GM23338 (cell line): ENCODE measurements around the gene GPR156. TPM values are rescaled to one million over a fixed set of nuclear protein-coding genes. Genes with fewer than 3 reads are reported as not detected.

Experiments
- ATAC-seq: fragments of 200-7000 bp; cut with Tn5 transposase; 3 replicates; pipeline ENCODE4 v1.9.1; 2020
- DNase-seq: peaks from one replicate; pipeline ENCODE4 v3.0.0-alpha.2; 2015; ENCODE audit warnings: low spot score
- H2AFZ ChIP-seq: fragments of 200-600 bp; sonication (generic); 2 replicates; pipeline ENCODE4 v1.8.0; 2016; ENCODE audit warnings: antibody characterized with exemption, mild to moderate bottlenecking, moderate library complexity
- H3F3A ChIP-seq: fragments of 200-600 bp; sonication (generic); replicated peaks from 2 replicates; pipeline ENCODE4 v1.8.0; 2017; ENCODE audit warnings: antibody characterized with exemption, mixed run types, low read depth
- H3K27ac ChIP-seq: fragments of 200-600 bp; sonication (generic); 2 replicates; pipeline ENCODE4 v1.6.1; 2016; ENCODE audit warnings: low read depth
- H3K27me3 ChIP-seq: fragments of 200-600 bp; sonication (generic); 2 replicates; pipeline ENCODE4 v1.8.0; 2016; ENCODE audit warnings: mild to moderate bottlenecking, mixed run types, moderate library complexity; ENCODE audit not compliant: insufficient read depth
- H3K36me3 ChIP-seq: fragments of 200-600 bp; sonication (generic); 2 replicates; pipeline ENCODE4 v1.8.0; 2016; ENCODE audit warnings: mild to moderate bottlenecking; ENCODE audit not compliant: insufficient read depth
- H3K4me1 ChIP-seq: fragments of 200-600 bp; sonication (generic); 2 replicates; pipeline ENCODE4 v1.8.0; 2016; ENCODE audit warnings: mild to moderate bottlenecking, moderate library complexity; ENCODE audit not compliant: insufficient read depth
- H3K4me2 ChIP-seq: fragments of 200-600 bp; sonication (generic); 2 replicates; pipeline ENCODE4 v1.7.1; 2017; ENCODE audit warnings: mixed run types
- H3K4me3 ChIP-seq: fragments of 200-600 bp; sonication (generic); 2 replicates; pipeline ENCODE4 v1.6.1; 2016; ENCODE audit warnings: mixed run types
- H3K79me2 ChIP-seq: fragments of 200-600 bp; sonication (generic); replicated peaks from 2 replicates; pipeline ENCODE4 v1.8.0; 2017; ENCODE audit warnings: mild to moderate bottlenecking; ENCODE audit not compliant: insufficient read depth
- H3K9me2 ChIP-seq: fragments of 200-600 bp; sonication (generic); 2 replicates; pipeline ENCODE4 v1.8.0; 2017; ENCODE audit not compliant: insufficient read depth
- H4K20me1 ChIP-seq: fragments of 200-600 bp; sonication (generic); replicated peaks from 2 replicates; pipeline ENCODE4 v1.8.0; 2017; ENCODE audit warnings: mild to moderate bottlenecking; ENCODE audit not compliant: insufficient read depth
- H3K27ac Mint-ChIP-seq: 2 replicates; pipeline ENCODE4 v1.8.0; 2020; ENCODE audit warnings: inconsistent platforms, mild to moderate bottlenecking, moderate library complexity, mixed read lengths
- H3K27me3 Mint-ChIP-seq: 3 replicates; pipeline ENCODE4 v1.8.0; 2022; ENCODE audit warnings: low read depth, mild to moderate bottlenecking, moderate library complexity, mixed read lengths, inconsistent platforms; ENCODE audit not compliant: insufficient read depth, poor library complexity
- H3K36me3 Mint-ChIP-seq: 3 replicates; pipeline ENCODE4 v1.8.0; 2021; ENCODE audit warnings: low read depth, mild to moderate bottlenecking, inconsistent platforms, moderate library complexity, mixed read lengths
- H3K4me1 Mint-ChIP-seq: 3 replicates; pipeline ENCODE4 v1.8.0; 2020; ENCODE audit warnings: mild to moderate bottlenecking, inconsistent platforms, mixed read lengths
- H3K4me3 Mint-ChIP-seq: 3 replicates; pipeline ENCODE4 v1.8.0; 2021; ENCODE audit warnings: moderate library complexity, mild to moderate bottlenecking, inconsistent platforms, mixed read lengths
- H3K9me3 Mint-ChIP-seq: 3 replicates; pipeline ENCODE4 v1.8.0; 2020; ENCODE audit warnings: moderate library complexity, mild to moderate bottlenecking, inconsistent platforms, mixed read lengths
- CREB1 ChIP-seq: fragments of 250-450 bp; sonication (Bioruptor Pico); IDR thresholded peaks from 2 replicates; pipeline ENCODE4 v1.5.0; 2020; ENCODE audit warnings: low read depth, mild to moderate bottlenecking, moderate library complexity
- CTCF ChIP-seq, 2 experiments: fragments of 200-600 bp in 1 of 2; sonication (generic) in 1 of 2; conservative IDR thresholded peaks; 2 replicates each; pipeline versions ENCODE4 v1.5.1 to v1.6.1; 2016 to 2017; ENCODE audit warnings: antibody characterized with exemption in 2 of 2, low read depth in 2 of 2, mild to moderate bottlenecking in 2 of 2, moderate library complexity in 1 of 2
- ETS1 ChIP-seq: IDR thresholded peaks from 2 replicates; pipeline ENCODE4 v1.6.1; 2016; ENCODE audit warnings: antibody characterized with exemption
- EZH2 ChIP-seq: fragments of 200-600 bp; sonication (generic); IDR thresholded peaks from one replicate; pipeline ENCODE4 v1.8.0; 2017; ENCODE audit warnings: antibody characterized with exemption, mild to moderate bottlenecking, low read depth; ENCODE audit not compliant: unreplicated experiment
- EZH2phosphoT487 ChIP-seq: fragments of 200-600 bp; sonication (generic); IDR thresholded peaks from one replicate; pipeline ENCODE4 v1.8.1; 2018; ENCODE audit warnings: antibody characterized with exemption; ENCODE audit not compliant: unreplicated experiment
- JUNB ChIP-seq: IDR thresholded peaks from one replicate; pipeline ENCODE4 v1.6.1; 2016; ENCODE audit warnings: antibody characterized with exemption; ENCODE audit not compliant: unreplicated experiment
- NANOG ChIP-seq: IDR thresholded peaks from 2 replicates; pipeline ENCODE4 v1.6.1; 2016; ENCODE audit warnings: antibody characterized with exemption, borderline replicate concordance
- POLR2AphosphoS5 ChIP-seq: IDR thresholded peaks from 2 replicates; pipeline ENCODE4 v1.6.1; 2016; ENCODE audit warnings: antibody characterized with exemption, low read depth
- REST ChIP-seq: IDR thresholded peaks from one replicate; pipeline ENCODE4 v1.6.1; 2018; ENCODE audit warnings: antibody characterized with exemption; ENCODE audit not compliant: unreplicated experiment
- ZNF331 ChIP-seq: fragments of 250-450 bp; sonication (Bioruptor Pico); IDR thresholded peaks from 2 replicates; pipeline ENCODE4 v1.5.0; 2020; ENCODE audit warnings: low read depth, mild to moderate bottlenecking, moderate library complexity
- ZNF462 ChIP-seq: fragments of 250-450 bp; sonication (Bioruptor Pico); IDR thresholded peaks from 2 replicates; pipeline ENCODE4 v1.5.0; 2020; ENCODE audit warnings: mild to moderate bottlenecking, moderate library complexity
- polyA plus RNA-seq: library from polyadenylated mRNA; unstranded; fragments of >200 nt; fragmentation: Nextera tagmentation; extraction: Ambion mirVana; gene quantifications from 2 replicates; pipeline ENCODE4 v1.2.1, GENCODE V29; 2016
- total RNA-seq: library from RNA; depleted of rRNA; stranded (reverse); fragments of >200 nt; shearing (Covaris generic); gene quantifications from 2 replicates; pipeline ENCODE4 v1.2.3, GENCODE V29; 2014

The GPR156 gene
- total and polyA plus RNA-seq, 2 experiments from 2014 or later, result 0.50 to 2.5 TPM

GRCh38 chr3:120151791-120152190 is 133.2 kb downstream of the GPR156 start:
- H3K79me2 ChIP-seq, result no peaks in the 10 kb centered on the region

More at GRCh38 chr3:120151791-120152190, 133.2 kb downstream of the GPR156 start:
- no peak for ATAC-seq
- Histone ChIP-seq H3K36me3 (no peaks in the 10 kb centered on the region; the same call in 1 of the 2 replicates), H3K27me3 (no peaks in the 10 kb centered on the region), H2AFZ (no peak overlapping the region), H3F3A (no peaks in the 10 kb centered on the region), H3K9me2 (no peaks in the 10 kb centered on the region), H3K4me3 (no peak overlapping the region), H3K4me1 (peaks cover 10% of the 10 kb centered on the region), H4K20me1 (no peaks in the 10 kb centered on the region), H3K4me2 (no peak overlapping the region), H3K27ac (no peak overlapping the region)
- no peak for TF ChIP-seq JUNB
- TF ChIP-seq CTCF (conservative IDR thresholded peaks at IDR 0.05; ENCODE audit: low read depth in 2 of 2), result no peak
- no peak for TF ChIP-seq ZNF462 (CRISPR knock-in tag)
- no peak for TF ChIP-seq REST
- TF ChIP-seq EZH2phosphoT487, result no peak
- no peak for TF ChIP-seq POLR2AphosphoS5
- no peak for TF ChIP-seq NANOG
- no peak for TF ChIP-seq EZH2
- no peak for TF ChIP-seq CREB1
- no peak for TF ChIP-seq ETS1
- no peak for TF ChIP-seq ZNF331
- no peaks in the 10 kb centered on the region for H3K27me3 Mint-ChIP-seq
- no peak overlapping the region for H3K27ac Mint-ChIP-seq
- peaks cover 15% of the 10 kb centered on the region for H3K4me1 Mint-ChIP-seq
- peaks cover 16% of the 10 kb centered on the region for H3K36me3 Mint-ChIP-seq
- peaks cover 34% of the 10 kb centered on the region for H3K9me3 Mint-ChIP-seq
- H3K4me3 Mint-ChIP-seq, result no peak overlapping the region
- DNase-seq, result no peak
